Endodermal cell (in vitro differentiated cells): Measurements from ENCODE around the gene DCLK1. TPM values are rescaled to one million over a fixed set of nuclear protein-coding genes. Genes with fewer than 3 reads are reported as not detected.

ENCODE experiments used
- DNase-seq: peaks from one replicate; pipeline ENCODE4 v3.0.0-alpha.2; 2017
- H3K27ac ChIP-seq: 2 replicates; pipeline ENCODE4 v1.5.1; 2013; ENCODE audit warnings: mild to moderate bottlenecking, low read depth, low read length, moderate library complexity
- H3K27me3 ChIP-seq: 2 replicates; pipeline ENCODE4 v1.6.1; 2013; ENCODE audit warnings: mild to moderate bottlenecking, low read length, moderate library complexity; ENCODE audit not compliant: insufficient read depth, control insufficient read depth, poor library complexity, severe bottlenecking
- H3K36me3 ChIP-seq: 2 replicates; pipeline ENCODE4 v1.7.0; 2013; ENCODE audit warnings: mild to moderate bottlenecking, low read length, moderate library complexity; ENCODE audit not compliant: control insufficient read depth, insufficient read depth
- H3K4me1 ChIP-seq: one replicate; pipeline ENCODE4 v1.7.0; 2013; ENCODE audit warnings: low read length; ENCODE audit not compliant: control insufficient read depth, insufficient read depth
- H3K4me3 ChIP-seq: 2 replicates; pipeline ENCODE4 v1.5.1; 2013; ENCODE audit warnings: mild to moderate bottlenecking, low read length, moderate library complexity
- H3K9ac ChIP-seq: 2 replicates; pipeline ENCODE4 v1.6.1; 2013; ENCODE audit warnings: mild to moderate bottlenecking, low read length, moderate library complexity; ENCODE audit not compliant: poor library complexity, severe bottlenecking; ENCODE audit errors: extremely low read depth
- H3K9me3 ChIP-seq: 2 replicates; pipeline ENCODE4 v1.6.1; 2013; ENCODE audit warnings: mild to moderate bottlenecking, low read length, moderate library complexity; ENCODE audit not compliant: control insufficient read depth
- H3K27ac Mint-ChIP-seq: 2 replicates; pipeline ENCODE4 v1.8.0; 2020; ENCODE audit warnings: mixed read lengths
- H3K27me3 Mint-ChIP-seq: 2 replicates; pipeline ENCODE4 v1.8.0; 2021; ENCODE audit warnings: mild to moderate bottlenecking, mixed read lengths; ENCODE audit not compliant: insufficient read depth
- H3K36me3 Mint-ChIP-seq: 2 replicates; pipeline ENCODE4 v1.8.0; 2020; ENCODE audit warnings: low read depth, mixed read lengths
- H3K4me1 Mint-ChIP-seq: 2 replicates; pipeline ENCODE4 v1.8.0; 2020; ENCODE audit warnings: mixed read lengths
- H3K4me3 Mint-ChIP-seq: 2 replicates; pipeline ENCODE4 v1.8.0; 2020; ENCODE audit warnings: mild to moderate bottlenecking, moderate library complexity, mixed read lengths
- H3K9me3 Mint-ChIP-seq: 2 replicates; pipeline ENCODE4 v1.8.0; 2020; ENCODE audit warnings: mild to moderate bottlenecking, mixed read lengths
- WGBS, 2 experiments: methylation state at CpG; one replicate each; pipeline versions ENCODE4 v1.1.5 to v1.1.7; 2013; ENCODE audit warnings: missing lambda C conversion rate in 2 of 2, mixed read lengths in 1 of 2; ENCODE audit not compliant: insufficient coverage in 1 of 2, insufficient read length in 1 of 2; 5-methylcytosine and 5-hydroxymethylcytosine counted together
- total RNA-seq, 2 donors: library from RNA; stranded (reverse); fragmentation: NEBNext Ultra II Directional in 1 of 2; extraction: Animal tissue kit (Norgen Biotek cat#: 25700) in 1 of 2; gene quantifications; 2 replicates in 1 of 2; 3 replicates in 1 of 2; pipeline ENCODE4 v1.2.1, GENCODE V29; 2021
- TF ChIP-seq, protein P1 (sequence below): fragments of 200-600 bp; sonication (generic); conservative IDR thresholded peaks from 2 replicates; pipeline ENCODE4 v1.5.0; 2021; ENCODE audit warnings: antibody characterized with exemption, mild to moderate bottlenecking

DCLK1 gene
- total RNA-seq, 2 donors from 2014 or later: 3.0 to 32.8 TPM

DNA sequence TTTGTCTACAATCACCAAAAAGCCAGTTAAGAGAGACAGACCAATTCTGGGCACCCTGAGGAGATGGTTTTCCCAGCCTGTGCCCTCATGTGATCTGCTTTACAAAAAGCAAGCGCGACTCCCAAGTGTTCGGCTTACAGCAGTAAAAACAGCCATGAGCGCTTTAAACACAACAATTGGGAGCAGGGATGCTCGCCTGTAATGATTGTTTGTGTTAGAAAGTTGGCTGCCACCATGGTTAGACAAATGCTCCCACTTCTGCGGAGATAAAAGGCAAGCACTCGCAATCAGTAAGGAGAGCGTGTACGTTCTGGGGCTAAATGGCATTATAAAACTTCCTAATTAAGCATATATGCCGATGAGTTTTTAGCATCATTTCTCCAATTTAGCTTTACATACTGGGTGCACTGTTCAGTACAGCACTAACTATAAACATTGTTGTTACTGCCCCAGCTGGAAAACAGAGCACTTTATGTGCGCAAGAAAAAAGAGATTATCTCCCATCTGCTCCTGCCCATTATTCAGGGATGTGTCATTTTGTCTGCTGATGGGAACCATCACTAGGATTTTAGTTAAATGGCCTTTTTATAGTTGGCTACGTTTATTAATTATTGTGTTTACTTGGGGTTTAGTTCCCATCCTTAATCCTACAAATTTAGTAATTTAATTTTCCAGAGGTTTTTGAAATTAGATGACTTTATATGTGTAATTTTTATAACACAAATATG is 345.4 kb downstream of the DCLK1 start:
- peaks cover 7% of the 10 kb centered on the region for H3K4me1 ChIP-seq
- H3K36me3 ChIP-seq: no peaks in the 10 kb centered on the region
- no peak overlapping the region for H3K4me3 ChIP-seq
- H3K9me3 ChIP-seq: no peaks in the 10 kb centered on the region
- WGBS, 2 experiments: 93 to 96% methylated on average over 6 to 11 of the region's 12 CpGs
- DNase-seq: no peak
- TF ChIP-seq, protein P1, sequence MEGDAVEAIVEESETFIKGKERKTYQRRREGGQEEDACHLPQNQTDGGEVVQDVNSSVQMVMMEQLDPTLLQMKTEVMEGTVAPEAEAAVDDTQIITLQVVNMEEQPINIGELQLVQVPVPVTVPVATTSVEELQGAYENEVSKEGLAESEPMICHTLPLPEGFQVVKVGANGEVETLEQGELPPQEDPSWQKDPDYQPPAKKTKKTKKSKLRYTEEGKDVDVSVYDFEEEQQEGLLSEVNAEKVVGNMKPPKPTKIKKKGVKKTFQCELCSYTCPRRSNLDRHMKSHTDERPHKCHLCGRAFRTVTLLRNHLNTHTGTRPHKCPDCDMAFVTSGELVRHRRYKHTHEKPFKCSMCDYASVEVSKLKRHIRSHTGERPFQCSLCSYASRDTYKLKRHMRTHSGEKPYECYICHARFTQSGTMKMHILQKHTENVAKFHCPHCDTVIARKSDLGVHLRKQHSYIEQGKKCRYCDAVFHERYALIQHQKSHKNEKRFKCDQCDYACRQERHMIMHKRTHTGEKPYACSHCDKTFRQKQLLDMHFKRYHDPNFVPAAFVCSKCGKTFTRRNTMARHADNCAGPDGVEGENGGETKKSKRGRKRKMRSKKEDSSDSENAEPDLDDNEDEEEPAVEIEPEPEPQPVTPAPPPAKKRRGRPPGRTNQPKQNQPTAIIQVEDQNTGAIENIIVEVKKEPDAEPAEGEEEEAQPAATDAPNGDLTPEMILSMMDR: no peak
- no peaks in the 10 kb centered on the region for H3K27me3 ChIP-seq
- peak overlapping the region; percentile 17 for H3K27ac ChIP-seq
- no peak overlapping the region for H3K27ac Mint-ChIP-seq
- H3K36me3 Mint-ChIP-seq: no peaks in the 10 kb centered on the region
- peaks cover 25% of the 10 kb centered on the region for H3K4me1 Mint-ChIP-seq
- no peak overlapping the region for H3K9ac ChIP-seq
- no peak overlapping the region for H3K4me3 Mint-ChIP-seq
- H3K9me3 Mint-ChIP-seq: no peaks in the 10 kb centered on the region
- H3K27me3 Mint-ChIP-seq: no peaks in the 10 kb centered on the region

DNA sequence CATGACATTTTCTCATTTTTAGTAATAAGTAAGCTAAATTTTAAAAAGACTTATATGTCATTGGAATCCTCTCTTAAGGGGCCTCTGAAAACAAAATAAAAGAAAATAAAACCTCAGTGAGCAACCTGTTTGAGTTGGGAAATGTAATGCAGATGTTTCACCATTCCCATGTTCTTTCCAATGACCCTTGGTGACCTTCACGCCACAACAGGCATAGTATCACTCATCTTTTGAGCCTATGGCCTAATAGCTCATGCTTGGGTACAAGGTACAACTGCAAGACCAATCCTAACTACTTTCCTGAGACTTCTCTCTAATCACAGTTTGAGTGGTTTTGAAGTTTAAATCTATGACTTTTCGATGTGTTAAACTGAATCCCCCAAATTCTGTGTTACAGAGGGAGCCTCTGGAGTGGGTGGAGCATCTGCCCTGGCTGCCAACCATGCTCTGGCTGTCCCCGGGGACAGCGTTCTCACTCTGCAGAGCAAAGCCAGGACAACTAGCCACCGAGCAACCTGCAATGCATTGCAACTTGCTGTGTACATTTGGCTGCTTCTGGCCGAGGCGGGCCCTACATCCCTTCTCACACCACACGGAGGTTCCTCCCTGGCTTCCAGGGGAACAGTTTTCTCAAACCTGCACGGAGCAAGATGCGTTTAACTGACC is 346.8 kb downstream of the DCLK1 start:
- H3K36me3 Mint-ChIP-seq: no peaks in the 10 kb centered on the region
- H3K27ac Mint-ChIP-seq: no peak overlapping the region
- WGBS, 2 experiments: 89 to 92% methylated on average over 8 to 10 of the region's 10 CpGs

DNA sequence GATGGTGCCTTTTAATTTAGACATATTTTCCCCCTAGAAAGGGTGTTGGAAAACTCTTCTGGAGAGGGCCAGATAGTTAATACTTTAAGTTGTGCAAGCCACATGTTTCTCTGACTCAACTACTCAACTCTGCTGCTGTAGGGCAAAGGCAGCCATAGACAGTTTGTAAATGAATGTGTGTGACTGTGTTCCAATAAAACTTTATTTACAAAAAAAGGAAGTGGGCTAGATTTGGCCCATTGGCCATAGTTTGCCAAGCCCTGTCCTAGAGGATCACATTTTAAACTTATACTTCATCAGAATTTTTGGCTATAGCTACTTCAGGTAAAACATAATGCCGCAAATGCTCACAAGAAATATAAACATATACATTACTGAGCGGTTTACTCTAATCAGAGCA is 348.4 kb downstream of the DCLK1 start:
- H3K9me3 ChIP-seq: no peaks in the 10 kb centered on the region
- 90 to 100% methylated on average over 1 to 2 of the region's 2 CpGs for WGBS, 2 experiments
- H3K4me3 Mint-ChIP-seq: no peak overlapping the region
- H3K27ac Mint-ChIP-seq: no peak overlapping the region
- no peaks in the 10 kb centered on the region for H3K9me3 Mint-ChIP-seq
- no peaks in the 10 kb centered on the region for H3K36me3 ChIP-seq
- TF ChIP-seq, protein P1: no peak
- H3K27me3 Mint-ChIP-seq: no peaks in the 10 kb centered on the region
- no peak for DNase-seq
- peaks cover 21% of the 10 kb centered on the region for H3K4me1 Mint-ChIP-seq
- no peaks in the 10 kb centered on the region for H3K36me3 Mint-ChIP-seq
- no peak overlapping the region for H3K4me3 ChIP-seq
- H3K9ac ChIP-seq: no peak overlapping the region
- peaks cover 9% of the 10 kb centered on the region for H3K4me1 ChIP-seq
- H3K27me3 ChIP-seq: no peaks in the 10 kb centered on the region
- no peak overlapping the region for H3K27ac ChIP-seq

More for the DNA sequence above, 346.8 kb downstream of the DCLK1 start:
- Mint-ChIP-seq H3K27me3 (no peaks in the 10 kb centered on the region), H3K9me3 (no peaks in the 10 kb centered on the region), H3K4me1 (peaks cover 25% of the 10 kb centered on the region), H3K4me3 (no peak overlapping the region)
- no peaks in the 10 kb centered on the region for H3K36me3 ChIP-seq
- TF ChIP-seq, protein P1: no peak
- H3K4me3 ChIP-seq: no peak overlapping the region
- H3K9ac ChIP-seq: no peak overlapping the region
- H3K4me1 ChIP-seq: peaks cover 9% of the 10 kb centered on the region
- no peaks in the 10 kb centered on the region for H3K9me3 ChIP-seq
- H3K27ac ChIP-seq: no peak overlapping the region
- DNase-seq: no peak
- H3K27me3 ChIP-seq: no peaks in the 10 kb centered on the region
